ENCODE data around the gene GSC2. TPM values are rescaled to one million over a fixed set of nuclear protein-coding genes. Genes with fewer than 3 reads are reported as not detected.

The GSC2 gene
- total RNA-seq, 1 donor from 2014 or later: not detected

Other genes starting within 250 kb of the GSC2 start
- 0.33 and 3.9 TPM in 2 replicates for gene DGCR6, start 244.0 kb downstream of the GSC2 start, total RNA-seq
- 0.05 and 1.0 TPM in 2 replicates for gene PRODH, start 214.0 kb downstream of the GSC2 start, total RNA-seq
- gene DGCR2, start 27.9 kb downstream of the GSC2 start, total RNA-seq: 56.2 and 71.2 TPM in 2 replicates
- gene TSSK2, start 19.0 kb downstream of the GSC2 start, total RNA-seq: not detected in 2 replicates
- 12.7 and 14.6 TPM in 2 replicates for gene ESS2, start 5.6 kb downstream of the GSC2 start, total RNA-seq
- 87.3 and 175 TPM in 2 replicates for gene SLC25A1, start 28.4 kb upstream of the GSC2 start, total RNA-seq
- gene CLTCL1, start 141.4 kb upstream of the GSC2 start, total RNA-seq: 4.2 and 4.9 TPM in 2 replicates